H1 (cell line): Measurements from ENCODE around the gene TSPEAR. TPM values are rescaled to one million over a fixed set of nuclear protein-coding genes. Genes with fewer than 3 reads are reported as not detected.
A peak's percentile ranks its signal among the peaks of the same experiment; 100 is the strongest.

Experiments used
- CTCF ChIA-PET: fragments of 300-600 bp; sonication (Branson Sonifier 250); formaldehyde crosslinking; loops from one replicate; lab custom pipeline; 2021; ENCODE audit not compliant: partially characterized antibody; lab: Charles Lee
- POLR2A ChIA-PET: fragments of 300-600 bp; sonication (Branson Sonifier 250); formaldehyde crosslinking; loops from one replicate; lab custom pipeline; 2021; ENCODE audit warnings: inconsistent platforms; ENCODE audit not compliant: partially characterized antibody; lab: Charles Lee
- DNase-seq, 2 experiments: peaks; one replicate each; pipeline versions ENCODE4 v3.0.0 to v3.0.0-alpha.2; 2010 to 2022; ENCODE audit warnings: low spot score in 2 of 2, low read depth in 1 of 2, mixed read lengths in 1 of 2
- FAIRE-seq: peaks from 2 replicates; lab custom pipeline; 2011; peaks lifted over from hg19 to GRCh38; lab: Jason Lieb, UNC
- H2AFZ ChIP-seq: 2 replicates; pipeline ENCODE4 v1.8.1; 2012; ENCODE audit warnings: low read length, inconsistent platforms
- H2AK5ac ChIP-seq: 2 replicates; pipeline ENCODE4 v1.6.1; 2013; ENCODE audit warnings: low read depth, low read length
- H2BK120ac ChIP-seq: replicated peaks from 2 replicates; pipeline ENCODE3; 2013; ENCODE audit warnings: low read depth, low read length, inconsistent platforms
- H2BK12ac ChIP-seq: 2 replicates; pipeline ENCODE4 v1.6.1; 2013; ENCODE audit warnings: low read depth, low read length
- H2BK15ac ChIP-seq: 2 replicates; pipeline ENCODE4 v1.6.1; 2013; ENCODE audit warnings: low read length
- H2BK20ac ChIP-seq: 2 replicates; pipeline ENCODE4 v1.6.1; 2013; ENCODE audit warnings: low read length
- H2BK5ac ChIP-seq: 2 replicates; pipeline ENCODE4 v1.6.1; 2013; ENCODE audit warnings: low read depth, low read length
- H3K14ac ChIP-seq: 2 replicates; pipeline ENCODE4 v1.6.1; 2013; ENCODE audit warnings: inconsistent platforms; ENCODE audit not compliant: insufficient read length
- H3K18ac ChIP-seq: 2 replicates; pipeline ENCODE4 v1.6.1; 2013; ENCODE audit warnings: low read length; ENCODE audit errors: extremely low read depth
- H3K23ac ChIP-seq: 2 replicates; pipeline ENCODE4 v1.6.1; 2013; ENCODE audit warnings: inconsistent platforms; ENCODE audit not compliant: insufficient read length
- H3K23me2 ChIP-seq: 2 replicates; pipeline ENCODE4 v1.6.1; 2013; ENCODE audit warnings: low read depth, low read length
- H3K27ac ChIP-seq: 2 replicates; pipeline ENCODE4 v1.6.1; 2011; ENCODE audit warnings: low read depth, low read length, inconsistent platforms
- H3K27me3 ChIP-seq, 4 experiments: replicated peaks in 1 of 4; 1 replicate in 1 of 4; 2 replicates in 3 of 4; pipeline versions ENCODE4 v1.6.1 to v1.8.1; 2011 to 2013; ENCODE audit warnings: low read length in 3 of 4, mild to moderate bottlenecking in 3 of 4, inconsistent platforms in 2 of 4, mixed read lengths in 2 of 4, moderate library complexity in 1 of 4; ENCODE audit not compliant: control insufficient read depth in 3 of 4, insufficient read depth in 3 of 4; ENCODE audit errors: extremely low read depth in 1 of 4
- H3K36me3 ChIP-seq, 4 experiments: 2 replicates each; pipeline versions ENCODE4 v1.6.1 to v1.8.1; 2011 to 2013; ENCODE audit warnings: mild to moderate bottlenecking in 4 of 4, low read length in 3 of 4, moderate library complexity in 2 of 4, control low read depth in 1 of 4, inconsistent platforms in 1 of 4; ENCODE audit not compliant: insufficient read depth in 4 of 4, control insufficient read depth in 2 of 4
- H3K4ac ChIP-seq: replicated peaks from 2 replicates; pipeline ENCODE3; 2013; ENCODE audit warnings: low read length, low read depth, mixed read lengths, inconsistent platforms; ENCODE audit not compliant: insufficient read length
- H3K4me1 ChIP-seq, 4 experiments: replicated peaks in 1 of 4; 1 replicate in 1 of 4; 2 replicates in 3 of 4; pipeline versions ENCODE4 v1.6.1 to v1.8.1; 2011 to 2013; ENCODE audit warnings: low read length in 3 of 4, inconsistent platforms in 2 of 4, mixed read lengths in 1 of 4; ENCODE audit not compliant: insufficient read depth in 4 of 4, control insufficient read depth in 3 of 4
- H3K4me2 ChIP-seq, 2 experiments: 2 replicates each; pipeline versions ENCODE4 v1.6.1 to v1.8.1; 2011 to 2013; ENCODE audit warnings: low read depth in 2 of 2, low read length in 2 of 2, control low read depth in 1 of 2, inconsistent platforms in 1 of 2, mild to moderate bottlenecking in 1 of 2; ENCODE audit not compliant: insufficient read depth in 1 of 2
- H3K4me3 ChIP-seq, 4 experiments: fragments of 200-600, 300-600 bp in 1 of 4; sonication (generic), shearing (Covaris generic), sonication (Bioruptor Twin) in 1 of 4; 2 replicates each; pipeline versions ENCODE4 v1.5.1 to v1.8.1; 2011 to 2016; ENCODE audit warnings: low read length in 4 of 4, low read depth in 3 of 4, control low read depth in 2 of 4, inconsistent platforms in 2 of 4, mild to moderate bottlenecking in 2 of 4, mixed read lengths in 1 of 4, moderate library complexity in 1 of 4; ENCODE audit not compliant: insufficient read depth in 2 of 4; ENCODE audit errors: extremely low read depth in 1 of 4
- H3K56ac ChIP-seq: replicated peaks from 2 replicates; pipeline ENCODE3; 2013; ENCODE audit warnings: low read depth, mild to moderate bottlenecking, mixed read lengths, low read length, inconsistent platforms; ENCODE audit not compliant: insufficient read length
- H3K79me1 ChIP-seq: 2 replicates; pipeline ENCODE4 v1.6.1; 2013; ENCODE audit warnings: low read depth, low read length, control low read depth
- H3K79me2 ChIP-seq, 2 experiments: 2 replicates each; pipeline versions ENCODE4 v1.6.1 to v1.8.1; 2012 to 2013; ENCODE audit warnings: low read length in 2 of 2, mild to moderate bottlenecking in 2 of 2, inconsistent platforms in 1 of 2; ENCODE audit not compliant: insufficient read depth in 2 of 2, control insufficient read depth in 1 of 2
- H3K9ac ChIP-seq, 4 experiments: replicated peaks in 1 of 4; 1 replicate in 1 of 4; 2 replicates in 3 of 4; pipeline versions ENCODE4 v1.6.1 to v1.8.1; 2011 to 2013; ENCODE audit warnings: low read depth in 3 of 4, low read length in 3 of 4, control low read depth in 2 of 4, mild to moderate bottlenecking in 2 of 4, moderate library complexity in 2 of 4, inconsistent platforms in 1 of 4; ENCODE audit errors: extremely low read depth in 1 of 4
- H3K9me3 ChIP-seq, 2 experiments: 2 replicates each; pipeline versions ENCODE4 v1.6.1 to v1.8.1; 2012 to 2013; ENCODE audit warnings: mild to moderate bottlenecking in 2 of 2, moderate library complexity in 2 of 2, control low read depth in 1 of 2, inconsistent platforms in 1 of 2, low read depth in 1 of 2, low read length in 1 of 2, mixed read lengths in 1 of 2; ENCODE audit not compliant: insufficient read depth in 2 of 2
- H4K20me1 ChIP-seq, 2 experiments: replicated peaks in 1 of 2; 2 replicates each; pipeline versions ENCODE3 to v1.8.1; 2011 to 2013; ENCODE audit warnings: inconsistent platforms in 2 of 2, low read length in 2 of 2, mild to moderate bottlenecking in 1 of 2; ENCODE audit not compliant: insufficient read depth in 2 of 2, control insufficient read depth in 1 of 2
- H4K5ac ChIP-seq: 2 replicates; pipeline ENCODE4 v1.6.1; 2013; ENCODE audit warnings: low read length, low read depth, mixed read lengths, inconsistent platforms; ENCODE audit not compliant: insufficient read length
- H4K8ac ChIP-seq: 2 replicates; pipeline ENCODE4 v1.8.0; 2013; ENCODE audit warnings: mild to moderate bottlenecking, moderate library complexity, low read length, inconsistent platforms; ENCODE audit not compliant: insufficient read depth; ENCODE audit errors: extremely low read depth
- H4K91ac ChIP-seq: replicated peaks from 2 replicates; pipeline ENCODE3; 2013; ENCODE audit warnings: low read length, mixed read lengths, inconsistent platforms; ENCODE audit not compliant: insufficient read length
- BRCA1 ChIP-seq: IDR thresholded peaks from 2 replicates; pipeline ENCODE4 v1.6.1; 2012; ENCODE audit warnings: low read depth, low read length, improper control_type of control experiment
- CBX5 ChIP-seq: fragments of 300-800, 300-1000 bp; sonication (generic); IDR thresholded peaks from 2 replicates; pipeline ENCODE4 v1.7.1; 2016; ENCODE audit warnings: antibody characterized with exemption, low read length, low read depth
- CEBPB ChIP-seq: IDR thresholded peaks from 2 replicates; pipeline ENCODE4 v1.6.1; 2012; ENCODE audit warnings: low read depth, low read length
- EGR1 ChIP-seq: IDR thresholded peaks from 2 replicates; pipeline ENCODE4 v1.6.1; 2011; ENCODE audit warnings: low read depth, low read length, borderline replicate concordance
- FOSL1 ChIP-seq: IDR thresholded peaks from 2 replicates; pipeline ENCODE4 v1.6.1; 2011; ENCODE audit warnings: mild to moderate bottlenecking, low read depth, low read length, moderate library complexity; ENCODE audit not compliant: insufficient read depth
- GABPA ChIP-seq: IDR thresholded peaks from 2 replicates; pipeline ENCODE4 v1.6.1; 2011; ENCODE audit warnings: mild to moderate bottlenecking, low read length, moderate library complexity, borderline replicate concordance; ENCODE audit not compliant: insufficient read depth
- JUND ChIP-seq: IDR thresholded peaks from 2 replicates; pipeline ENCODE4 v1.6.1; 2011; ENCODE audit warnings: mild to moderate bottlenecking, improper control_type of control experiment, low read length
- KDM1A ChIP-seq: fragments of 200-600, 300-600 bp; sonication (generic); IDR thresholded peaks from 2 replicates; pipeline ENCODE4 v1.7.1; 2016; ENCODE audit warnings: mild to moderate bottlenecking, low read length, borderline replicate concordance
- KDM4A ChIP-seq: IDR thresholded peaks from one replicate; pipeline ENCODE4 v1.7.1; 2012; ENCODE audit warnings: low read depth, mild to moderate bottlenecking, moderate library complexity, low read length, inconsistent platforms; ENCODE audit not compliant: severe bottlenecking
- POU5F1 ChIP-seq: IDR thresholded peaks from 2 replicates; pipeline ENCODE4 v1.6.1; 2011; ENCODE audit warnings: low read depth, mild to moderate bottlenecking, low read length, moderate library complexity
- RNF2 ChIP-seq: fragments of 200-900, 300-1000 bp; sonication (generic); IDR thresholded peaks from 2 replicates; pipeline ENCODE4 v1.7.1; 2016; ENCODE audit warnings: borderline replicate concordance, low read depth, mild to moderate bottlenecking, antibody characterized with exemption, low read length; ENCODE audit not compliant: poor library complexity, severe bottlenecking; ENCODE audit errors: missing control alignments
- RXRA ChIP-seq: IDR thresholded peaks from 2 replicates; pipeline ENCODE4 v1.6.1; 2011; ENCODE audit warnings: low read depth, mild to moderate bottlenecking, low read length, moderate library complexity; ENCODE audit not compliant: insufficient read depth
- SP1 ChIP-seq: IDR thresholded peaks from 2 replicates; pipeline ENCODE4 v1.6.1; 2011; ENCODE audit warnings: low read depth, low read length
- WGBS, 2 experiments: shearing (Covaris generic) in 1 of 2; methylation state at CpG; one replicate each; pipeline versions ENCODE4 v1.1.6 to v1.1.7; 2013 to 2015; ENCODE audit warnings: low lambda C conversion rate in 2 of 2, mixed read lengths in 2 of 2, inconsistent platforms in 1 of 2, low coverage in 1 of 2, missing lambda C conversion rate in 1 of 2; ENCODE audit not compliant: insufficient replicate concordance in 2 of 2, insufficient coverage in 1 of 2, insufficient read length in 1 of 2; ENCODE audit errors: extremely low coverage in 1 of 2, missing lambda C conversion rate in 1 of 2; 5-methylcytosine and 5-hydroxymethylcytosine counted together
- polyA plus RNA-seq, 7 experiments: library from polyadenylated mRNA; depleted of rRNA in 3 of 7; stranded (reverse) in 5 of 7; unstranded in 2 of 7; fragments of >200 nt in 5 of 7; fragments of 200-250 nt in 2 of 7; gene quantifications; 1 replicate in 5 of 7; 2 replicates in 1 of 7; 4 replicates in 1 of 7; pipeline versions ENCODE4 v1.2.1 to v1.2.3, GENCODE V29; 2011 to 2013; ENCODE audit warnings: missing spikeins in 2 of 7, mixed read lengths in 2 of 7
- total RNA-seq: library from RNA; stranded (reverse); fragmentation: NEBNext Ultra II Directional; extraction: Animal tissue kit (Norgen Biotek cat#: 25700); gene quantifications from 2 replicates; pipeline ENCODE4 v1.2.1, GENCODE V29; 2021

TSPEAR gene
- total and polyA plus RNA-seq, 2 of the 8 experiments (the other 6 are each of a cell fraction or from before 2014, with no cell fraction given): 0.58 to 0.89 TPM

DNA sequence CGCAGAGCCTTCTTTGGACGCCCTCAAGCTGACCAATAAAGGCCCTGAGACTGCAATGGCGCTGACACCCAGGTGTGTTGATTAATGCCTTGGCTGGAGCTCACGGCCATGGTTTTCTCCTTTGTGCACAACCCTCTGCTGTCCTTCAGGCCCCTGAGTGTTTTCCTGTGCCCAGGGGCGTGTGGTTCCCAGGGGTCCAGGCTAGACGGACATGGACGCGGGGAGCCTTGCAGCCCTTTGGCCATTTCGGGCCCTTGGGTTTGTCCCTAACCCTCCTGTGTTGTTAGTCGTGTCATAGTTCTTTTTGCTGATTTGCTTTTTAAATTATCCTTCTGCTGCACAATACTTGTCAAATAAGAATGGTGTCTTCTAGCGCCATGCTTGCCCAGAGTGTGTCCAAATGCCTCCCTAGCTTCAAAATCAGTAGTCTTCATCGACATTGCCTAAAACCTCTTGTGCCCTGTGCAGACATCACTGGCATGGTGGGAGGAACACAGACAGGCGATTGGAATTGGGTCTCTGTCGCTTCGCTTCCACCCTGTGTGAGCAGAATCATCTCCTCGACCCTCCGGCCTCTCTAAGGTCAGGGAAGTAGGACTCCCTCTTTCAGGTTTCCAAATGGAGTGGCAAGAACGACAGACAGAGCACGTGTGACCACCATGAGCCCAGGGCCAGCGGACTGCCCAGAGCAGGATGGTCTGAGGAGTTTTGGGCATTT, 135.9 kb downstream of the TSPEAR start:
- TF ChIP-seq GABPA: no peak
- no peak for TF ChIP-seq JUND
- TF ChIP-seq KDM1A: no peak
- TF ChIP-seq BRCA1: no peak
- no peak for TF ChIP-seq FOSL1
- TF ChIP-seq CEBPB: no peak
- no peak for TF ChIP-seq CBX5
- no peak for TF ChIP-seq POU5F1
- no peak for TF ChIP-seq KDM4A
- no peak for TF ChIP-seq SP1
- no peak for TF ChIP-seq RXRA
- no peak for TF ChIP-seq RNF2
- no peak for TF ChIP-seq EGR1

More for the DNA sequence above, 135.9 kb downstream of the TSPEAR start:
- Histone ChIP-seq H3K4ac (no peak overlapping the region), H4K91ac (no peak overlapping the region), H2BK20ac (peak overlapping the region; percentile 48; the same call in 1 of the 2 replicates), H3K56ac (no peak overlapping the region), H3K9ac (no peak overlapping the region), H3K23me2 (no peaks in the 10 kb centered on the region; the same call in 1 of the 2 replicates), H3K14ac (no peak overlapping the region), H3K79me2 (no peaks in the 10 kb centered on the region), H3K23ac (no peak overlapping the region), H4K8ac (no peak overlapping the region), H2BK12ac (no peak overlapping the region), H2AFZ (no peak overlapping the region), H2BK120ac (no peak overlapping the region), H3K4me3 (no peak overlapping the region), H3K27me3 (no peaks in the 10 kb centered on the region; a peak in 1 of 7 replicates), H3K18ac (no peak overlapping the region), H3K36me3 (no peaks in the 10 kb centered on the region), H4K20me1 (no peaks in the 10 kb centered on the region), H3K9me3 (peaks cover 13% of the 10 kb centered on the region in 2 experiments; a peak in 3 of 4 replicates), H4K5ac (no peak overlapping the region), H3K27ac (no peak overlapping the region), H2BK5ac (no peak overlapping the region), H2BK15ac (no peak overlapping the region), H3K79me1 (no peaks in the 10 kb centered on the region), H3K4me2 (no peak overlapping the region), H2AK5ac (no peak overlapping the region), H3K4me1 (peaks cover 0 to 8% (median 0%) of the 10 kb centered on the region in 4 experiments; a peak in 1 of 7 replicates)
- 91% methylated on average over 20 of the region's 20 CpGs; no CpG with 5 or more reads in 1 of the 2 experiments for WGBS, 2 experiments
- DNase-seq: no peak
- FAIRE-seq: no peak
- ChIA-PET CTCF (interaction anchor here (0.8 to 1.4 kb wide), 6 partner anchors 8 to 231 kb away, joined by 3 to 6 read pairs (median 4); no protein-coding TSS in a partner anchor), POLR2A (interaction anchor here (0.6 to 0.9 kb wide), 2 partner anchors 15 to 448 kb away, joined by 3 read pairs; no protein-coding TSS in a partner anchor)
